GM12873 (cell line): Measurements from ENCODE around the gene KLK2.
A peak's percentile ranks its signal among the peaks of the same experiment; 100 is the strongest.

Experiments
- TF ChIP-seq, protein P1 (sequence below): IDR thresholded peaks from 2 replicates; pipeline ENCODE4 v1.5.1; 2012; ENCODE audit warnings: low read depth, mild to moderate bottlenecking, moderate library complexity, low read length, control low read depth; ENCODE audit not compliant: insufficient read depth; ENCODE audit errors: missing control alignments

KLK2 gene

DNA sequence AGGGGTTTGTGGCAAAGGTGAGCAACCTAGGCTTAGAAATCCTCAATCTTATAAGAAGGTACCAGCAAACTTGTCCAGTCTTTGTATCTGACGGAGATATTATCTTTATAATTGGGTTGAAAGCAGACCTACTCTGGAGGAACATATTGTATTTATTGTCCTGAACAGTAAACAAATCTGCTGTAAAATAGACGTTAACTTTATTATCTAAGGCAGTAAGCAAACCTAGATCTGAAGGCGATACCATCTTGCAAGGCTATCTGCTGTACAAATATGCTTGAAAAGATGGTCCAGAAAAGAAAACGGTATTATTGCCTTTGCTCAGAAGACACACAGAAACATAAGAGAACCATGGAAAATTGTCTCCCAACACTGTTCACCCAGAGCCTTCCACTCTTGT is 3.8 kb upstream of the KLK2 start:
- TF ChIP-seq, protein P1, sequence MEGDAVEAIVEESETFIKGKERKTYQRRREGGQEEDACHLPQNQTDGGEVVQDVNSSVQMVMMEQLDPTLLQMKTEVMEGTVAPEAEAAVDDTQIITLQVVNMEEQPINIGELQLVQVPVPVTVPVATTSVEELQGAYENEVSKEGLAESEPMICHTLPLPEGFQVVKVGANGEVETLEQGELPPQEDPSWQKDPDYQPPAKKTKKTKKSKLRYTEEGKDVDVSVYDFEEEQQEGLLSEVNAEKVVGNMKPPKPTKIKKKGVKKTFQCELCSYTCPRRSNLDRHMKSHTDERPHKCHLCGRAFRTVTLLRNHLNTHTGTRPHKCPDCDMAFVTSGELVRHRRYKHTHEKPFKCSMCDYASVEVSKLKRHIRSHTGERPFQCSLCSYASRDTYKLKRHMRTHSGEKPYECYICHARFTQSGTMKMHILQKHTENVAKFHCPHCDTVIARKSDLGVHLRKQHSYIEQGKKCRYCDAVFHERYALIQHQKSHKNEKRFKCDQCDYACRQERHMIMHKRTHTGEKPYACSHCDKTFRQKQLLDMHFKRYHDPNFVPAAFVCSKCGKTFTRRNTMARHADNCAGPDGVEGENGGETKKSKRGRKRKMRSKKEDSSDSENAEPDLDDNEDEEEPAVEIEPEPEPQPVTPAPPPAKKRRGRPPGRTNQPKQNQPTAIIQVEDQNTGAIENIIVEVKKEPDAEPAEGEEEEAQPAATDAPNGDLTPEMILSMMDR: no peak

DNA sequence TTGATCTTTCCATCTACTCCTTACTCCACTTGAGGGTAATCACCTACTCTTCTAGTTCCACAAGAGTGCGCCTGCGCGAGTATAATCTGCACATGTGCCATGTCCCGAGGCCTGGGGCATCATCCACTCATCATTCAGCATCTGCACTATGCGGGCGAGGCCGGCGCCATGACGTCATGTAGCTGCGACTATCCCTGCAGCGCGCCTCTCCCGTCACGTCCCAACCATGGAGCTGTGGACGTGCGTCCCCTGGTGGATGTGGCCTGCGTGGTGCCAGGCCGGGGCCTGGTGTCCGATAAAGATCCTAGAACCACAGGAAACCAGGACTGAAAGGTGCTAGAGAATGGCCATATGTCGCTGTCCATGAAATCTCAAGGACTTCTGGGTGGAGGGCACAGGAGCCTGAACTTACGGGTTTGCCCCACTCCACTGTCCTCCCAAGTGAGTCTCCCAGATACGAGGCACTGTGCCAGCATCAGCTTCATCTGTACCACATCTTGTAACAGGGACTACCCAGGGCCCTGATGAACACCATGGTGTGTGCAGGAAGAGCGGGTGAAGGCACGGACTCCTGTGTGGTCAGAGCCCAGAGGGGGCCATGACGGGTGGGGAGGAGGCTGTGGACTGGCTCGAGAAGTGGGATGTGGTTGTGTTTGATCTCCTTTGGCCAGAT is 2.7 kb upstream of the KLK2 start:
- TF ChIP-seq, protein P1: peak; percentile 72

DNA sequence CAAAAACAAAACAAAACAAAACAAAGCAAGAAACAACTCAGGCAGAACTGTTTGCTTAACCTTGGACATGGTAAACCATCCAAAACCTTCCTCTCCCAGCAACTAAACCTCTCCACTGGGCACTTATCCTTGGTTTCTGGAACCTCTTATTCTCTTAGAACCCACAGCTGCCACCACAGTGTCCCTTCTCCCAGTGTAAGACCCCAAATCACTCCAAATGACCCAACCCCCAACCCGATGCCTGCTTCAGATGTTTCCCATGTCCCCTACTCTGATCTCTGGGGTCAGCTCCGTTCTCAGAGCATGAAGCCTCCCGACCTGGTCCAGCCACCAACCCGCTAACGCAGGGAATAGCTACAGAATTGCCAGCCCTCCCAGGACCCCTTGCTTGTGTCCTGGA is 972 bp downstream of the KLK2 start:
- TF ChIP-seq, protein P1: no peak

DNA sequence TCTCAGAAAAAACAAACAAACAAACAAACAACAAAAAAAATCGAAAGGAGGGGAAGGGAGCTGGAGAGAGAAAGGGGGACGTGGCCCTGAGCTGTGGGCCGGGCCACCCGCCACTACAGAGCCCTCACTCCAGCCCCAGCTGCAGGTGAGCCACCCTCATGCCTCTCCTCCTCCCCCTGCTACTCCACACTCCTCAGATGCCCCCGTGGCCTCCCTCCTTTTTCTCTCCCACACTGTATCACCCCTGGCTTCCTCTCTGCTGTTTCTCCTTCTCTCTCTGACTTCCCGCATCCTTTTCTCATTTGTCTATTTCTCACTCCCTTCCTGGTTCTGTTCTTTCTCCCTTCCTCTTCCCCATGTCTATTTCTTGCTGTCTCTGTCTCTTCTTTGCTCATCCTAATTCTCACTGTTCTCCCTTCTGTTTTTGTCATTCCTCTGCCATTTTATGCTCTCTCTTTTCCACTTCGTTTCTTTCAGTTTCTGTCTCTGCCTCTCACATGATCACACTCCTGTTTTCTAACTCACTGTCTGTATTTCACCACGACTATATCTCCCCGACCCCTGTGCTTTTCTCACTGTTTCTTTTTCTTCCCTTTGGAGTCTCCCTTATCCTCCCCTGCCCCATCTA is 2.7 kb downstream of the KLK2 start:
- TF ChIP-seq, protein P1: no peak

DNA sequence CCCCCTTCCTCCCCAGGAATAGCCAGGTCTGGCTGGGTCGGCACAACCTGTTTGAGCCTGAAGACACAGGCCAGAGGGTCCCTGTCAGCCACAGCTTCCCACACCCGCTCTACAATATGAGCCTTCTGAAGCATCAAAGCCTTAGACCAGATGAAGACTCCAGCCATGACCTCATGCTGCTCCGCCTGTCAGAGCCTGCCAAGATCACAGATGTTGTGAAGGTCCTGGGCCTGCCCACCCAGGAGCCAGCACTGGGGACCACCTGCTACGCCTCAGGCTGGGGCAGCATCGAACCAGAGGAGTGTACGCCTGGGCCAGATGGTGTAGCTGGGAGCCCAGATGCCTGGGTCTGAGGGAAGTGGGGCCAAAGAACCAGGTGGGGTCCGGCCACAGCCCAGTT is 3.2 kb downstream of the KLK2 start:
- TF ChIP-seq, protein P1: no peak

DNA sequence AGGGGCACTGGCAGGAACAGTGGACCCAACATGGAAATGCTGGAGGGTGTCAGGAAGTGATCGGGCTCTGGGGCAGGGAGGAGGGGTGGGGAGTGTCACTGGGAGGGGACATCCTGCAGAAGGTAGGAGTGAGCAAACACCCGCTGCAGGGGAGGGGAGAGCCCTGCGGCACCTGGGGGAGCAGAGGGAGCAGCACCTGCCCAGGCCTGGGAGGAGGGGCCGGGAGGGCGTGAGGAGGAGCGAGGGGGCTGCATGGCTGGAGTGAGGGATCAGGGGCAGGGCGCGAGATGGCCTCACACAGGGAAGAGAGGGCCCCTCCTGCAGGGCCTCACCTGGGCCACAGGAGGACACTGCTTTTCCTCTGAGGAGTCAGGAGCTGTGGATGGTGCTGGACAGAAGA is 4.1 kb downstream of the KLK2 start:
- TF ChIP-seq, protein P1: no peak

DNA sequence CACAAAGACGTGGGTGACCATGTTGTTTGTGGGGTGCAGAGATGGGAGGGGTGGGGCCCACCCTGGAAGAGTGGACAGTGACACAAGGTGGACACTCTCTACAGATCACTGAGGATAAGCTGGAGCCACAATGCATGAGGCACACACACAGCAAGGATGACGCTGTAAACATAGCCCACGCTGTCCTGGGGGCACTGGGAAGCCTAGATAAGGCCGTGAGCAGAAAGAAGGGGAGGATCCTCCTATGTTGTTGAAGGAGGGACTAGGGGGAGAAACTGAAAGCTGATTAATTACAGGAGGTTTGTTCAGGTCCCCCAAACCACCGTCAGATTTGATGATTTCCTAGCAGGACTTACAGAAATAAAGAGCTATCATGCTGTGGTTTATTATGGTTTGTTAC is 5.6 kb downstream of the KLK2 start:
- TF ChIP-seq, protein P1: no peak
